HG03196 (cell line): ENCODE measurements around the gene DOLPP1.

Source experiments
- ATAC-seq: cut with Tn5 transposase; IDR thresholded peaks from one replicate; pipeline ENCODE4 v1.9.1; 2021; ENCODE audit not compliant: unreplicated experiment

DOLPP1 gene

GRCh38 chr9:129136446-129137035 lies 55.6 kb downstream of the DOLPP1 start:
- no peak for ATAC-seq

GRCh38 chr9:129137292-129138143 lies 56.6 kb downstream of the DOLPP1 start:
- no peak for ATAC-seq

GRCh38 chr9:129138144-129138462 lies 57.2 kb downstream of the DOLPP1 start:
- ATAC-seq: no peak

GRCh38 chr9:129138476-129139232 lies 57.7 kb downstream of the DOLPP1 start:
- no peak for ATAC-seq

- ATAC-seq: peak; percentile 33
Observed at GRCh38 chr9:129139233-129139992, 58.5 kb downstream of the DOLPP1 start.

GRCh38 chr9:129139993-129140396 lies 59.1 kb downstream of the DOLPP1 start:
- peak; percentile 51 for ATAC-seq
